DMS79 (cell line): ENCODE measurements around the gene AJUBA.
"Not testable (repeated sequence)": the region's sequence is repeated elsewhere in the genome, so short reads cannot be mapped to it uniquely, and the experiment has no call there.

Experiments used
- DNase-seq: peaks from one replicate; lab custom pipeline; 2025; lab: John Stamatoyannopoulos, UW

Gene AJUBA

DNA sequence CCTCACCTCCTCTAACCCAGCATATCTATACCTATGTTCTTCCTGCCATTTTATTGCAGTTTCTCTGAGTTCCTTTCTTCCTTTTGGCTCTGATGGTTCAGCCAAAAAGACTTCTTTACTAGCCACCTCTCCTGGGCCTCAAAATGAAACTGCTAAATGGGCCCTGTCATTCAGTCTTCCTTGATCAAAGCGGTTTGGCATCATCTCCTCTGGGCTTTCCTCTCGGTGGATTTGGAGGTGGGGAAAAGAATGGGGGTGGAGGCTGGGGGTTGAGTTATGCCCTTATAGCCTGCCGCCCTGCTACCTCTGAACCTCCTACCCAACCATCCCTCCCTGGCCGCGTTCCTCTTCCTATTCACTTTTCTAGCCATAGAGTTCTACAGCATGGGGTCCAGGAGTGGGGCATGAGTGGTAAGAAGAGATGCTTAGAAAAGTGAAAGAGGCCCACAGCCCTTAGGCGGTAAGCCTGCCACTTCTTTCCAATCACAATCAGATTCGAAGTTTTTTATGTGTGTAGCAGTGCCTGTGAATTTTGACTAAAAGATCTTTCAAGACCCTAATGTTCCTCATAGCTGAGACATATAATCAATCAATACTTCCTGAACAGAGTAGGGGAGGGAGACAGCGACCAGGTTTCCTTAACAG lies 2.5 kb downstream of the AJUBA start:
- no peak for DNase-seq

GRCh38 chr14:22978981-22979671 lies 3.2 kb downstream of the AJUBA start:
- DNase-seq, result no peak

GRCh38 chr14:22978487-22978837 lies 3.9 kb downstream of the AJUBA start:
- no peak for DNase-seq

DNA sequence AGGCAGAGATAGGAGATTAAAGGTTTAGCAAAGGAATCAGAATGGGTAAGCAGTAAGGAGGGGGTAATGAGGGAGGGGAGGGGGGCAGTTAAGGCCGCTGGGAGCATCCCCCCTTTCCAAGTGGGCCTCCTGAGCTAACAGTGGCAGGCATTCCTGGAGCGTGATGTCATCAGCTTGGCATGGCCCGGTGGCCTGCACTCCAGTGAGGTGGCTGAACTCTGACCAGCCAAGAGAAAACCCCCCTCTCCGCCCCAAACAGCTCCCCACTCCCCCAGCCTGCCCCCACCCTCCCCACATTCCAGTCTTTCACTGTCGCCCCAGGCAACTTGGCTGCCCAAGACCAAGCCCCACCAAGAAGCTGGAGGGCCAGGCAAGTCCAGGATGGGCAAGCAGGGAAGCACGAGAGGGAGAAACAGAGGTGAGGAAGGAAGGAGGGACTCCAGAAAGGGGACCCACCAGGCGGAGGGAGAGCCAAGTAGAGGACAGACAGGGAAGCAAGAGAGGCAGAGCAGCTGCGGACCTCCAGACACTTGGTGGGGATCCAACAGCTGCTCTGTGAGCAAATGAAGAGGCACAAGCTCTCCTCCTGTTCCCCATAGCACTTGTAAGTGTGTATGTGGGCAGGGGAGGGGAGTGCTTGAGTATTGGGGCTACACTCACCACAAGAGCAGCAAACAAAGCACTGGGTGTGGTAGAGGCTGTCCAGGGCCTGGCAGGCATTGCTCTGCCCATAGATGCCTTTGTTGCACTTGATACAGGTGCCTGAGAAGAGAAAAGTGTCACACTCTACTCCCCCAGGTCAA lies 4.5 kb downstream of the AJUBA start:
- peak; percentile 49 for DNase-seq

GRCh38 chr14:22977434-22977683 lies 5.0 kb downstream of the AJUBA start:
- no peak for DNase-seq

- peak; percentile 25 for DNase-seq
These were observed 5.5 kb downstream of the AJUBA start for GRCh38 chr14:22976620-22977433.

GRCh38 chr14:22974530-22975313 lies 7.6 kb downstream of the AJUBA start:
- DNase-seq, result no peak

DNA sequence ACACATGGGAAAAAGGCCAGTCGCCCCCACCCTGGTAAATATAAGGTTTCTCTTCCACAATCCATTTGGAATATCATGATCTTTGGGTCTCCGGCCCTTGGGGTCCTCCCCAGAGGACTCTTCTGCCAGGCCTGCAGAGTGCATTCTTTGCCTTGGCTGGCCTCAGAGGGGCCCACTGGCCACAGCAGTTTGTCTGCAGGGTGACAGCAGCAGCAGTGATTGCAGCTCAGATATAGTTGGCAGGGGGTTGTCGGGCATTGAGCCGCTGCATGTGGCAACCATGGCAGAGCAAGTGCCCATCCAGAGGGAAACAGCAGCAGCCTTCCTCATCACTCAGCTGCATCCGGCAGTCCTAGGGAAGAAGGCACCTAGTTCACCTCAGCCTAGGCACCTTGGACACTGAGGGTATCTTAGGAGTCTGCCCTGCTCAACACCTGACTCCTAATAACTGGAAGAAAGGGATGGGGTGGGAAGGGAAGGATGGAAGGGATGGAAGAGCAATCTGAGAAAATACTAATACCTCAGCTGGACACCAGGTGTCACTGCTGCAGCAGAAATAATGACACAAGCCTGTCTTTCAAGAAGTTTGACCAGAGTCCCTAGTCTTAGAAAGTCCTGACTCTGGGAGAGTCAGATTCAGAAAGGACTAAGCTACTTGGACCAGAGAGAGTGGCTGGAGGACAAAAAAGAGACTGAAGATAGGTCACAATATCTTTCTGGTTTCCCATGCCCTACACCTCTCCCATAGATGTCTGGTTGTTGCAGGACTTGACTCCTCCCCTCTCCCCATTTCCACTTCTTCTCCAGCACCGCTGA lies 8.9 kb downstream of the AJUBA start:
- DNase-seq, result peak; percentile 27

GRCh38 chr14:22972313-22972930 lies 9.9 kb downstream of the AJUBA start:
- DNase-seq, result no peak

DNA sequence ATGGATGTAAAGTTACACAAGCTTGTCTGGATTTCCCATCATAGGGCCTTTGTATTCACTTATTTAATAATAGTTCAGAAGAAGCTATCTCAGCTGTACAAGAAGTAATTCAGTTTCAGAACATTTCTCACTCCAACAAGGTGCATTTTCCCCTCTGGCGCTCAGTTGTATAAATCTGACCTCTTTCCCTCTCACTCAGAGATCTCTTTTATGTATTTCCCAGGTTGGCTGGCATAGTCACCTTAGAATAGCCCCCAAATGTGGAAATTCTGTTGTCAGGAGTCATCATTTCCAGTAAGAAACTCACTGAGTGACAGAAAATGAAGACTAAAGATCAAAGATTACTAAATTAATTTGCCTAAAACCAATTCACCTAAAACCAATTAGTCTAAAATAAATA lies 11.2 kb downstream of the AJUBA start:
- no peak for DNase-seq

- DNase-seq, result no peak
These were observed 15.5 kb downstream of the AJUBA start for GRCh38 chr14:22966783-22967269.

- not testable (repeated sequence) for DNase-seq
These were observed 16.2 kb downstream of the AJUBA start for GRCh38 chr14:22965916-22966782.

DNA sequence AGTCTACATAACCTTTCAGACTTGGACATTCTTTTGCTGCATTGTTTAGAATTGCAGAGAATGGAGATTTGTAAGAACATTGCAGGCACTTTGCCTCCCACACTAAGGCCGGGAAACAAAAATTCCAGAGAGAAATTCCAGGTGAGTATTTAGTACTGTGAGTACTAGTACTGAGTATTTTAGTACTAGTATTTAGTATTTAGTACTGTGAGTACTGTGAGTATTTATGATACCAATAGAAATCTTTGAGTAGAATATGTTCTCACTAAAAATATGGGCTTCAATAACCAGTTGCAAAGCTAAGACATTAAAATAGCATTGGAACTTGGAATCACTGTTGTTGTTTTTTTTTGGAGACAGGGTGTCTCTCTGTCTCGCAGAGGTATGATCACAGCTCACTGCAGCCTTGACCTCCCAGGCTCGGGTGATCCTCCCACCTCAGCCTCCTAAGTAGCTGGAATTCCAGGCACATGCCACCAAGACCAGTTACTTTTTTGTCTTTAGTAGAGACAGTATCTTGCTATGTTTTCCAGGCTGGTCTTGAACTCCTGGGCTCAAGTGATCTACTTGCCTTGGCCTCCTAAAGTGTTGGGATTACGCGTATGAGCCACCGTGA lies 20.2 kb downstream of the AJUBA start:
- no peak for DNase-seq

DNA sequence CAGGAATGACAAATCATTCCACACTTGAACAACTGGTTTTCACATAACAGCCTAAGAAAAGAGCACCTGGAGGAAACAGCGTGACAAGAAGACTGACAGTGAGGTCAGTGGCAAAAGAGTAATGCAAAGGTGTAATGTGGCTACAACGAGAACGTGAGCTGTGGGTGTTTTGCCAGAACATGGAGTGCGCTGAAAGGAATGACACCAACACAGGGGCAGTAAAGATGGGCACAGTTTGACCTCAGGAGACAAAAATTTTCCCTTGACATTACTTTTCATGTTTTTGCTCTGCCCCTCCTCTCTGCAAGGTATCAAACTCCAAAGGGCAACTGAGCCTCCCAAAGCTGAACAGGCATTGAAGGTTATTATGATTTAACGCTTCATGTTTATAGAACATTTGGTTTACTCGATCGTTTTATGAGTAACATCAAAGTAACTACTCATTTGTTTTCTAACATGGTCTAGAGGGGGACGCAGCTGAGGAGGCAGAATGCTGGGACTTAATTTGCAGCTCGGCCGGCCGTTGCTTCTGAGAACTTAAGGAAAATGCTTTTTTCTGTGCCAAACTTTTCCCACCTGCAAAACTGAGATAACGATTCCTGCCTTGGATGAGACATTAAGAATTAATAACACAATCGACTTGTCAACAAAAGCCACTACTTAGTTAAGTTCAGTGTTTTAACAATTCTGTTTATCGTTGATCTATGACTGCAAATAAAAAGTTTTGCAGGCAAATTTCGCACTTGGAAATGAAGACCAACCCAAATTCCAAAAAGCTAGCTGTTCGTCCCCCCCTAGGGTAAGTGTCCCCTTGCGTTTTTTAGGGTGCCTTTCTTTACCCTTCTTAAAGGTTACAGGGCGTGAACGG lies 26.4 kb downstream of the AJUBA start:
- no peak for DNase-seq

GRCh38 chr14:22952418-22952817 lies 29.9 kb downstream of the AJUBA start:
- DNase-seq, result no peak

- DNase-seq, result not testable (repeated sequence)
These were observed 30.6 kb downstream of the AJUBA start for GRCh38 chr14:22951795-22952194.

DNA sequence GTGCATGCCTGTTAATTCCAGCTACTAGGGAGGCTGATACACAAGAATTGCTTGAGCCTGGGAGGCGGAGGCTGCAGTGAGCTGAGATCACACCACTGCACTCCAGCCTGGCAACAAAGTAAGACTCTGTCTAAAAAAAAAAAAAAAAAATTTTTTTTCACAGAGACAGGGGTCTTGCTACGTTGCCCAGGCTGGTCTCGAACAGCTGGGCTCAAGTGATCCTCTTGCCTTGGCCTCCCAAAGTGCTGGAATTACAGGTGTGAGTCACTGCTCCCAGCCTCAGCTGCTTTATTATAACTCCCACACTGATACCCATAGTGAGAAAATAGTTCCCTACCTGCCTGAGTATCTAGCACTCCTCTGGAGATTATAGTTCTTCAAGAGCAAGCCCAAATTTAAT lies 36.7 kb downstream of the AJUBA start:
- no peak for DNase-seq

DNA sequence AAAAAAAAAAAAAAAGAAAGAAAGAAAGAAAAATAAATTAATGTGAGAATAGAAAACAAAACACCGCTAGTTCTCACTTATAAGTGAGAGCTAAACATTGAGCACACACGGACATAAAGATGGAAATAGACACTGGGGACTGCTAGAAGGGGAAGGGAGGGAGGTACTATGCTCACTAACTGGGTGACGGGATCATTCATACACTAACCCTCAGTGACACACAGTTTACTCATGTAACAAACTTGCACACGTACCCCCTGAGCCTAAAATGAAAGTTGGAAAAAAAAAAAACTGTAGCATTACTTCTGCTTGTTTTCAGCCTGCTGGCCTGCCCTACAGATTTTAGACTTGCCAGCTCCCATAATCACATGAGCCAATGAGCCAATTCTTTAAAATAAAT lies 42.7 kb downstream of the AJUBA start:
- no peak for DNase-seq
